OCI-LY7 (cell line): ENCODE measurements around the gene TIAL1. TPM values are rescaled to one million over a fixed set of nuclear protein-coding genes. Genes with fewer than 3 reads are reported as not detected.

Experiments used
- BruUV-seq: library from RNA; stranded (reverse); fragments of 400-500 nt; replicated peaks from 2 replicates; lab custom pipeline; 2021; lab: Mats Ljungman, UMichigan
- CTCF ChIA-PET: fragments of 300-600 bp; sonication (Branson Sonifier 250); formaldehyde crosslinking; loops from one replicate; lab custom pipeline; 2022; ENCODE audit warnings: antibody characterized with exemption; ENCODE audit not compliant: unreplicated experiment; lab: Charles Lee
- POLR2A ChIA-PET: fragments of 300-600 bp; sonication (Branson Sonifier 250); formaldehyde crosslinking; loops from one replicate; lab custom pipeline; 2022; ENCODE audit warnings: antibody characterized with exemption; lab: Charles Lee
- DNase-seq: peaks from one replicate; pipeline ENCODE4 v3.0.0-alpha.2; 2015; ENCODE audit warnings: low spot score
- H2AFZ ChIP-seq: fragments of 200-600 bp; sonication (generic), shearing (Covaris generic); 2 replicates; pipeline ENCODE4 v1.6.1; 2014; ENCODE audit warnings: mild to moderate bottlenecking, antibody characterized with exemption, low read length, moderate library complexity
- H3K27ac ChIP-seq: fragments of 200-600 bp; sonication (generic); 2 replicates; pipeline ENCODE4 v1.5.1; 2014; ENCODE audit warnings: mixed run types, low read depth, mild to moderate bottlenecking, moderate library complexity, low read length, inconsistent platforms; ENCODE audit not compliant: poor library complexity, severe bottlenecking
- H3K36me3 ChIP-seq: fragments of 200-600 bp; sonication (generic); 2 replicates; pipeline ENCODE4 v1.6.1; 2014; ENCODE audit warnings: mild to moderate bottlenecking, antibody characterized with exemption, low read length, moderate library complexity, mixed read lengths; ENCODE audit not compliant: insufficient read depth
- H3K4me1 ChIP-seq: fragments of 200-600 bp; sonication (generic); 2 replicates; pipeline ENCODE4 v1.5.1; 2014; ENCODE audit warnings: mild to moderate bottlenecking, low read length; ENCODE audit not compliant: insufficient read depth, poor library complexity, severe bottlenecking
- H3K4me2 ChIP-seq: fragments of 200-600 bp; sonication (generic); 2 replicates; pipeline ENCODE4 v1.6.1; 2014; ENCODE audit warnings: mild to moderate bottlenecking, low read length
- H3K4me3 ChIP-seq: fragments of 200-600 bp; sonication (generic); 2 replicates; pipeline ENCODE4 v1.5.1; 2014; ENCODE audit warnings: mild to moderate bottlenecking, low read depth, low read length; ENCODE audit not compliant: poor library complexity, severe bottlenecking
- H3K79me2 ChIP-seq: fragments of 200-600 bp; sonication (generic); 2 replicates; pipeline ENCODE4 v1.6.1; 2016; ENCODE audit warnings: low read depth, mild to moderate bottlenecking, low read length, moderate library complexity, mixed read lengths; ENCODE audit not compliant: insufficient read depth
- H3K9me2 ChIP-seq: fragments of 200-600 bp; sonication (generic); 2 replicates; pipeline ENCODE4 v1.6.1; 2016; ENCODE audit warnings: mild to moderate bottlenecking, low read length, mixed read lengths; ENCODE audit not compliant: insufficient read depth
- H3K9me3 ChIP-seq: fragments of 200-600 bp; sonication (generic); 2 replicates; pipeline ENCODE4 v1.6.1; 2014; ENCODE audit warnings: mild to moderate bottlenecking, mixed run types, low read length, mixed read lengths
- H4K20me1 ChIP-seq: fragments of 200-600 bp; sonication (generic); 2 replicates; pipeline ENCODE4 v1.6.1; 2014; ENCODE audit warnings: mild to moderate bottlenecking, antibody characterized with exemption, low read length, moderate library complexity, mixed read lengths; ENCODE audit not compliant: insufficient read depth
- CTCF ChIP-seq: fragments of 200-600 bp; sonication (generic); conservative IDR thresholded peaks from 2 replicates; pipeline ENCODE4 v1.5.1; 2014; ENCODE audit warnings: mild to moderate bottlenecking, antibody characterized with exemption, low read length, moderate library complexity, mixed read lengths
- EZH2phosphoT487 ChIP-seq: fragments of 200-600 bp; sonication (generic); IDR thresholded peaks from 2 replicates; pipeline ENCODE4 v1.6.1; 2018; ENCODE audit warnings: low read depth, borderline replicate concordance, mild to moderate bottlenecking, mixed run types, antibody characterized with exemption, low read length, moderate library complexity, mixed read lengths
- intact Hi-C: fragments of 100-400 bp; cut with micrococcal nuclease; formaldehyde crosslinking; loops from one replicate; pipeline ENCODE4 v1.10.0; 2022; ENCODE audit not compliant: unreplicated experiment
- total RNA-seq, 2 experiments: library from RNA; depleted of rRNA in 1 of 2; stranded (reverse); fragments of >200 nt in 1 of 2; shearing (Covaris generic) in 1 of 2; gene quantifications; 2 replicates each; pipeline ENCODE4 v1.2.3, GENCODE V29; 2014 to 2022

The TIAL1 gene
- total RNA-seq, 2 experiments from 2014 or later: 61.1 to 172 TPM

- no peak overlapping the region for H2AFZ ChIP-seq
- ChIA-PET POLR2A (interaction anchor here (0.7 kb wide), 1 partner anchor 219 kb away, joined by 3 read pairs; no protein-coding TSS in a partner anchor), CTCF (interaction anchor here (0.5 kb wide), 1 partner anchor 121 kb away, joined by 4 read pairs; no protein-coding TSS in a partner anchor)
- TF ChIP-seq EZH2phosphoT487: no peak
- peak; percentile 67 for TF ChIP-seq CTCF
- H3K4me2 ChIP-seq: no peak overlapping the region
- H3K9me3 ChIP-seq: no peaks in the 10 kb centered on the region
- H4K20me1 ChIP-seq: no peaks in the 10 kb centered on the region
- no peaks in the 10 kb centered on the region for H3K36me3 ChIP-seq
- intact Hi-C loops: loop anchor here (10.0 kb wide), 1 partner anchor 246 kb away; no protein-coding TSS in a partner anchor
- H3K79me2 ChIP-seq: no peaks in the 10 kb centered on the region
- no peaks in the 10 kb centered on the region for H3K9me2 ChIP-seq
- peak; percentile 19 for DNase-seq
- no peak overlapping the region for H3K27ac ChIP-seq
- no peaks in the 10 kb centered on the region for H3K4me1 ChIP-seq
- BruUV-seq: no TSS peak
- H3K4me3 ChIP-seq: no peak overlapping the region
Observed at GRCh38 chr10:119608316-119609155, 11.8 kb upstream of the TIAL1 start.

- Histone ChIP-seq H3K27ac (no peak overlapping the region), H3K4me3 (no peak overlapping the region), H2AFZ (no peak overlapping the region), H3K9me3 (no peaks in the 10 kb centered on the region), H3K79me2 (no peaks in the 10 kb centered on the region), H3K9me2 (no peaks in the 10 kb centered on the region), H3K4me2 (no peak overlapping the region), H4K20me1 (no peaks in the 10 kb centered on the region), H3K36me3 (no peaks in the 10 kb centered on the region), H3K4me1 (no peaks in the 10 kb centered on the region)
- DNase-seq: no peak
- intact Hi-C loops: loop anchor here (10.0 kb wide), 1 partner anchor 250 kb away; no protein-coding TSS in a partner anchor
- BruUV-seq: no TSS peak
- no peak for TF ChIP-seq EZH2phosphoT487
- no peak for TF ChIP-seq CTCF
- ChIA-PET POLR2A (no interaction called here), CTCF (no interaction called here)
Observed at GRCh38 chr10:119604468-119604867, 7.7 kb upstream of the TIAL1 start.
